ENCODE measurements around the gene SLC41A3. TPM values are rescaled to one million over a fixed set of nuclear protein-coding genes. Genes with fewer than 3 reads are reported as not detected.

The SLC41A3 gene
- total RNA-seq, 1 donor from 2014 or later = 38.6 TPM

- no peak for DNase-seq
- Mint-ChIP-seq H3K4me3 (ENCODE audit: unreplicated experiment) (no peak overlapping the region), H3K9me3 (ENCODE audit: unreplicated experiment) (peaks cover 6% of the 10 kb centered on the region), H3K27ac (ENCODE audit: unreplicated experiment) (peak overlapping the region; percentile 31), H3K36me3 (ENCODE audit: unreplicated experiment) (peaks cover 10% of the 10 kb centered on the region), H3K4me1 (ENCODE audit: low read depth, unreplicated experiment) (peaks cover 12% of the 10 kb centered on the region), H3K27me3 (ENCODE audit: unreplicated experiment) (peaks cover 6% of the 10 kb centered on the region)
- TF ChIP-seq CTCF (IDR thresholded peaks at IDR 0.05; ENCODE audit: partially characterized antibody, unreplicated experiment) = no peak
Observed at GRCh38 chr3:126051234-126051633, 32.7 kb downstream of the SLC41A3 start.

DNA sequence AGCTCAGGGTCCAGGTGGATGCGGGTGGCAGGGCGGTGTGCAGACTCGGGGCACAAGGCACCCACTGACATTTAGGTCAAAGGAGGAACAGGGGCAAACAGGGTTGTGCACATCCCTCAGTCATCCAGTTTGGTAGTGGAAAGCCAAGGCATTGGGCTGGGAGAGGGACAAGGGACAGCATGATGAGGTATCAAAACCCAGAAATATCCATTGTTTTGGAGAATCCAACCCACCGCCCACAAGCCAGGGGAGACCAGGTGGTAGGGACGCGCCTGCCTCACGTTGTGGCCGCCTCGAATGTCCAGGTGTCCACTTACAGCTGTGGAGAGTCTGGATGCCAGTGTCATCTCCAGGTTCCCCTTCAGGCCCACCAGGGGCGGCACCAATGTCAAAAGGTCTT, 33.3 kb downstream of the SLC41A3 start:
- peaks cover 6% of the 10 kb centered on the region for H3K9me3 Mint-ChIP-seq (ENCODE audit: unreplicated experiment)
- H3K27me3 Mint-ChIP-seq (ENCODE audit: unreplicated experiment) = peaks cover 6% of the 10 kb centered on the region

DNA sequence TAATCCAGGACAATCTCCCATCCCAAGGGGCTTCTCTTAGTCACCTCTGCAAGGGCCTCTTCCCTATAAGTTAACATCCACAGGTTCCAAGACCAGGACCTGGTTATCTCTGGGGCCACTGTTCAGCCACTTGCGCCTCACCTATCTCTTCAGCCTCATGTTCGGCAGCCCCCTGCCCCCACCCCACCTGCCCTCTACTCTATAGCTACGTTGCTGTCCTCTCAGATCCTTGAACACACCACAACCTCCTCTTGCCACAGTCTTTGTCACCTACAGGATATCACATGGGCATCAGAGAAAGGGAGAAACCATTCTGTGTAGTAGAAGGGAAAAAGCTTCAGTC, 33.9 kb downstream of the SLC41A3 start:
- no peak for TF ChIP-seq CTCF (IDR thresholded peaks at IDR 0.05; ENCODE audit: partially characterized antibody, unreplicated experiment)

More for the DNA sequence above, 33.3 kb downstream of the SLC41A3 start:
- DNase-seq = no peak
- Mint-ChIP-seq H3K4me1 (ENCODE audit: low read depth, unreplicated experiment) (peaks cover 12% of the 10 kb centered on the region), H3K4me3 (ENCODE audit: unreplicated experiment) (no peak overlapping the region), H3K27ac (ENCODE audit: unreplicated experiment) (no peak overlapping the region), H3K36me3 (ENCODE audit: unreplicated experiment) (peaks cover 11% of the 10 kb centered on the region)
- TF ChIP-seq CTCF (IDR thresholded peaks at IDR 0.05; ENCODE audit: partially characterized antibody, unreplicated experiment) = no peak

DNA sequence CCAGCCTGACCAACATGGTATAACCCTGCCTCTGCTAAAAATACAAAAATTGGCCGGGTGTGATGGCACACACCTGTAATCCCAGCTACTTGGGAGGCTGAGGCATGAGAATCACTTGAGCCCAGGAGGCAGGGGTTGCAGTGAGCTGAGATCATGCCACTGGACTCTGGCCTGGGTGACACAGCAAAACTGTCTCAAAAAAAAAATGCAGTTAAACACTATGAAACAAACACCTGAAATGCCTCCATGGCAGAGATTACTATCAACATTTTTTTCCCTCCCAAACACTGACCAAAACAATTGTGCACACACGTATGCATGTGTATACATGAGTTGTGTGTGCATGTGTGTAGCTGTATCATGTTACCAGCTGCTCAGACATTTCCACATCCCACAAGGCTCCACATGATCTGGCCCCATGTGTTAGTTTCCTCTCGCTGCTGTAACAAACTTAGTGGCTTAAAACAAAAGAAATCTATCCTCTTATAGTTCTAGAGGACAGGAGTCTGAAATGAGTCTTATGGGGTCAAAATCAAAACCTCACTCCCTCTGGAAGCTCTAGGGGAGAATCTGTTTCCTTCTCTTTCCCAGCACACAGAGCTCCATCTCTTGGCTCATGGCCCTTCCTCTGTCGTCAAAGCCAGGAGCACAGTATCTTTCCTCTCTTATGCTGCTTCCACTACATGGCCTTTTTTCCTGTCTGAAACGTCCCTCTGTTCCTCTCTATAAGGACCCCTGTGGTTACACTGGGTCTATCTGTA, 34.5 kb downstream of the SLC41A3 start:
- H3K36me3 Mint-ChIP-seq (ENCODE audit: unreplicated experiment) = peaks cover 11% of the 10 kb centered on the region
- DNase-seq = no peak
- H3K27ac Mint-ChIP-seq (ENCODE audit: unreplicated experiment) = no peak overlapping the region
- peaks cover 8% of the 10 kb centered on the region for H3K27me3 Mint-ChIP-seq (ENCODE audit: unreplicated experiment)
- peaks cover 12% of the 10 kb centered on the region for H3K4me1 Mint-ChIP-seq (ENCODE audit: low read depth, unreplicated experiment)
- H3K4me3 Mint-ChIP-seq (ENCODE audit: unreplicated experiment) = no peak overlapping the region
- H3K9me3 Mint-ChIP-seq (ENCODE audit: unreplicated experiment) = peaks cover 6% of the 10 kb centered on the region
- TF ChIP-seq CTCF (IDR thresholded peaks at IDR 0.05; ENCODE audit: partially characterized antibody, unreplicated experiment) = no peak

More for the DNA sequence above, 33.9 kb downstream of the SLC41A3 start:
- Mint-ChIP-seq H3K27me3 (ENCODE audit: unreplicated experiment) (peaks cover 7% of the 10 kb centered on the region), H3K4me3 (ENCODE audit: unreplicated experiment) (no peak overlapping the region), H3K9me3 (ENCODE audit: unreplicated experiment) (peaks cover 6% of the 10 kb centered on the region), H3K4me1 (ENCODE audit: low read depth, unreplicated experiment) (peaks cover 12% of the 10 kb centered on the region), H3K27ac (ENCODE audit: unreplicated experiment) (no peak overlapping the region), H3K36me3 (ENCODE audit: unreplicated experiment) (peaks cover 11% of the 10 kb centered on the region)
- no peak for DNase-seq

DNA sequence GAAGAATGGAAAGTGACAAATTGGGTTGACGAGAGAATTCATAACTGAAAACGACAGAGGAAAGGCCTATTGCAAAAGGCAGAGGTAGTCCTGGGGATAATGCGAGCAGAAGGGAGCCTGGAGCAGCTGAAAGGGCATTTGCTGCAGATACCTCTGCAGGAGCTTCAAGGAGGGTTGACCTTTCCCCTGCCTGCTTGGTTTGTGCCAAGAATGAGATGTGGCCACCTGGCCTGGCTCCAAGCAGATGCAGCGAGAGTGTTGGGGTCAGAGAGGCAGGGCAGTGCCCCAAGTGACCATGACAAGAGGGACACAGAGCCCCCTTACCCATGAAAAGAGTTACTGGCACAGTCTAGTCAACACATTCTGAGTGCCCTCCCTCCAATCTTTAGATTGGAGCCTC, 43.5 kb downstream of the SLC41A3 start:
- Mint-ChIP-seq H3K36me3 (ENCODE audit: unreplicated experiment) (peaks cover 42% of the 10 kb centered on the region), H3K27ac (ENCODE audit: unreplicated experiment) (no peak overlapping the region), H3K4me3 (ENCODE audit: unreplicated experiment) (no peak overlapping the region), H3K9me3 (ENCODE audit: unreplicated experiment) (peaks cover 7% of the 10 kb centered on the region), H3K4me1 (ENCODE audit: low read depth, unreplicated experiment) (no peaks in the 10 kb centered on the region), H3K27me3 (ENCODE audit: unreplicated experiment) (peaks cover 8% of the 10 kb centered on the region)
- DNase-seq = no peak
- TF ChIP-seq CTCF (IDR thresholded peaks at IDR 0.05; ENCODE audit: partially characterized antibody, unreplicated experiment) = no peak

Measured in glutamatergic neuron (in vitro differentiated cells).